Cardiac fibroblast (primary cell): ENCODE measurements around the gene PALLD.

Experiments
- DNase-seq, 2 donors: peaks; one replicate each; pipeline versions ENCODE4 v3.0.0 to v3.0.0-alpha.2; 2010; ENCODE audit warnings: low read depth in 2 of 2
- H3K4me3 ChIP-seq, 2 donors: replicated peaks in 1 of 2; 1 replicate in 1 of 2; 2 replicates in 1 of 2; pipeline ENCODE4 v1.5.1; 2011; ENCODE audit warnings: low read depth in 2 of 2, low read length in 2 of 2, mild to moderate bottlenecking in 2 of 2, moderate library complexity in 1 of 2
- CTCF ChIP-seq: IDR thresholded peaks from one replicate; pipeline ENCODE4 v1.5.1; 2011; ENCODE audit warnings: low read depth, mild to moderate bottlenecking, low read length, inconsistent platforms

The PALLD gene

GRCh38 chr4:168865854-168866253 lies 369.0 kb downstream of the PALLD start:
- H3K4me3 ChIP-seq: no peak overlapping the region
- TF ChIP-seq CTCF: no peak
- no peak for DNase-seq

- DNase-seq: no peak
- no peak overlapping the region for H3K4me3 ChIP-seq
- TF ChIP-seq CTCF: no peak
Measured at GRCh38 chr4:168866635-168867034, 369.8 kb downstream of the PALLD start.

GRCh38 chr4:168867128-168867527 lies 370.3 kb downstream of the PALLD start:
- H3K4me3 ChIP-seq: no peak overlapping the region
- peak in 1 of 2 donors; percentile 40 for DNase-seq
- TF ChIP-seq CTCF: no peak

- no peak for TF ChIP-seq CTCF
- H3K4me3 ChIP-seq: no peak overlapping the region
- DNase-seq: peak; percentile 79 to 86
Measured at GRCh38 chr4:168868044-168868781, 371.4 kb downstream of the PALLD start.

DNA sequence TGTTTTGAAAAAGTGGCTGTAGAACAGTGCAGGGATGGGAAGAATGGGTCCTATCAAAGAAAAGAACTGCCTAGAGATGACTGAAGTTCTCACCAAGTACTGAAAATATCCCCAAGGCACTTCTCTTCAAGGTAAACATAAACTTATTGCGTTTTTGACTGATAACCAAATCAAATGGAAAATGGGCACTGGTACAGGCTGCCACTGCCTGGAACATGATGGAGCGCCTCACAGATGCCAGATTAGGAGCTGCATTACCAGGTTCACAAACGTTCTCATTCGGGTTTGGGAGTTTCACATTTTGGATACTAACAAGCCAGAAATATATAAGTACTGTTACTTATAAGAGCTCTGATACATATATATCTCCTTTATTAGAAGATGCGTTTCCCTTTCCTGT lies 371.9 kb downstream of the PALLD start:
- TF ChIP-seq CTCF: no peak

DNA sequence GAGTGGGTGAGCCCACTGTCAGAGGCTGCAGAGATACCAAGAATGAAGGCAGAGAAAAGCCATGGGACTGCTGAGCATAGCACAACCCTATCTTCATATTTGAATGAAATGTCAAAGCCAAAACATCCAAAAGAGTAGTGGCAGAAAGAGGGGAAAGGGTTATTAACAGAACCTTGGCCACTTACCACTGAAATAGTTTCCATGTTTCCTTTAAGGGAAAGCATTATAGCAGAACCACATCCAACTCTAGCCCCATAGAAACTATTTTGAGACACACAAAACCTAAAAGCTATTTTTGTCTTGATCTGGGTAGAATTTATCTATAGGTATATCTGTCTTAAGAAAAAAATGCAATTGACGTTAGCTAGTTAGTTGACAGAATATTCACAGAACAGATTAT lies 373.2 kb downstream of the PALLD start:
- no peak for DNase-seq
- H3K4me3 ChIP-seq: no peak overlapping the region
- TF ChIP-seq CTCF: no peak

More for the DNA sequence above, 371.9 kb downstream of the PALLD start:
- DNase-seq: no peak
- no peak overlapping the region for H3K4me3 ChIP-seq

DNA sequence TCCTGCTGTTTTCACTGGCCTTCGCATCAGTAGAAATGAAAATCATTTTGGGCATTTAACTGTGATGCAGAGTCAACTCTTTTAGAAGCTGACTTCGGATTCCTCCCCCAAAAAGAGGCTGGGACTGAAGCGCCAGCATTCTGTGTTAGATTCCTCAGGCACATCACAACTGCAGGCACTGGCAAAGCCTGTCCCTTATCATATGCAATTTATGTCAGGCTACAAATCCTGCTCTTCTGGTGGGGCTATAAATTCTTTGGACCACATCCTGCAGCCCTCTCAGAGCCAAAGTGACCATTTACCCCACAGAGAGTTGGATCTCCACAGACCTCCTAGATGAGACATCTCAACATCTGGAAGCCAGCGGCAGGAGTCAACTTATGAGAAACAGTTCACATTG lies 374.8 kb downstream of the PALLD start:
- H3K4me3 ChIP-seq: no peak overlapping the region
- no peak for DNase-seq
- TF ChIP-seq CTCF: no peak
